Measurements from ENCODE around the gene ASGR2. TPM values are rescaled to one million over a fixed set of nuclear protein-coding genes. Genes with fewer than 3 reads are reported as not detected.
A peak's percentile ranks its signal among the peaks of the same experiment; 100 is the strongest.

ASGR2 gene
- total RNA-seq, 1 donor from 2014 or later = not detected

DNA sequence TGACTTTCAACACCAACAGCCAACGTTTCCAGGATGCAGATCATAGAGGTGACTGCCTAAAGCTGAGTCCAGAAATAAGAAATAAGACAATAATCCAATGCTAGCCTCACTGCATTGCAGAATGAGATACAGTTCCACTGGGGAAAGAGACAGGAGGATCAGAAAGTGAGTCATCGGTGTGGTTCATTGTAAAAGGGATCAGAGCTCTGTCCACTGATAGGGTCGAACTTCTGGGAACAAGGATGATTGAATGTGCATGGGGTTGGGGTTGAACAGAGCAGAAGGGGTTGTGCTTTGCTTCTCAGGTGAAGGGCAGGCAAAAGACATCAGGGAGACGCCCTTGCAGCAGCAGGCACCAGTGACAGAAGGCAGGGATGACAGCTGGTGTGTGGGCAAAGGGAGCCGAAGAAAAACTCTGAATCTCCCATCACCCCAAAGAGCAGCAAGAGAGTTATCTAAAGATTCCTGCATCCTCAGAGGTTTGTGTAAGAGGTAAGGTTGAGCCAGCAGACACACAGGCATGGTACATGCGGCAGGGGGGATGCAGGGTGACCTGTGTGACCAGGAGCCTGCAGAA lies 51.0 kb downstream of the ASGR2 start:
- no peak for DNase-seq (ENCODE audit: low read depth, low spot score)
- Mint-ChIP-seq H3K36me3 (ENCODE audit: low read depth) (peaks cover 3% of the 10 kb centered on the region), H3K4me3 (no peak overlapping the region), H3K27me3 (ENCODE audit: low read depth) (no peaks in the 10 kb centered on the region), H3K4me1 (peaks cover 17% of the 10 kb centered on the region), H3K9me3 (peaks cover 7% of the 10 kb centered on the region), H3K27ac (ENCODE audit: unreplicated experiment) (peak overlapping the region; percentile 73)
- TF ChIP-seq, protein P1, sequence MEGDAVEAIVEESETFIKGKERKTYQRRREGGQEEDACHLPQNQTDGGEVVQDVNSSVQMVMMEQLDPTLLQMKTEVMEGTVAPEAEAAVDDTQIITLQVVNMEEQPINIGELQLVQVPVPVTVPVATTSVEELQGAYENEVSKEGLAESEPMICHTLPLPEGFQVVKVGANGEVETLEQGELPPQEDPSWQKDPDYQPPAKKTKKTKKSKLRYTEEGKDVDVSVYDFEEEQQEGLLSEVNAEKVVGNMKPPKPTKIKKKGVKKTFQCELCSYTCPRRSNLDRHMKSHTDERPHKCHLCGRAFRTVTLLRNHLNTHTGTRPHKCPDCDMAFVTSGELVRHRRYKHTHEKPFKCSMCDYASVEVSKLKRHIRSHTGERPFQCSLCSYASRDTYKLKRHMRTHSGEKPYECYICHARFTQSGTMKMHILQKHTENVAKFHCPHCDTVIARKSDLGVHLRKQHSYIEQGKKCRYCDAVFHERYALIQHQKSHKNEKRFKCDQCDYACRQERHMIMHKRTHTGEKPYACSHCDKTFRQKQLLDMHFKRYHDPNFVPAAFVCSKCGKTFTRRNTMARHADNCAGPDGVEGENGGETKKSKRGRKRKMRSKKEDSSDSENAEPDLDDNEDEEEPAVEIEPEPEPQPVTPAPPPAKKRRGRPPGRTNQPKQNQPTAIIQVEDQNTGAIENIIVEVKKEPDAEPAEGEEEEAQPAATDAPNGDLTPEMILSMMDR (conservative IDR thresholded peaks at IDR 0.05) = no peak

DNA sequence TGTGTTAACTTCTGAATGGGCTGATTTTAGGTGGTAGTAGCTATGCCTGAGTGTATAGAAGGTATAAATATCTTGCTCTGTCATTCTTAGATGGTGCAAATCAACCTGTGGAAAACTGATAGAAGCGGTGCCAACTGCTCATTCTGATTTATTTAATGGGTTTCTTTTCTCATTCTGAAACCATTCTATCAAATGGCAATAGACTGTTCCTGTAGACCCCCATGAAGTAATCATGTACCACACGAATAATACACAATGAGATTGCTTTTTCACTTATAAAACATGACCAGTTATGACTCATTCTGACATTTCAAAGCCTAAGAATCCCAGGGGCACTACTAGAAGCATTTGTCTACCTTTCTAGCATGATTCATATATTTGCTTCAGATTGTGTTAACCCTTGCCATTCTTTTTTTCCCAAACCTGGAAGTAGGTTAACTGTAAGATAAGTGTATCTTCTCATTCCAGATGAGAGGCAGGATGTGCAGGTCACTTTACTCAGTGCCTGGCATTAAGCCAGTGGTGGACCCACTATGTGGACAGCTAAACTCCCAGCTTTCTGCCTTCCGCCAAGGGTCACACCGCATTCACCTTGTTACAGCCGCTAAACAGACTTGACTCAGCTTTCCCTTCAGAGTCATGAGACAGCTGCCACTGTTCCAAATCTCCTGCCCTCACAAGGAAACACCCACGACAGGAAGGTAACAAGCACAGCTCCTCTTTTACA lies 54.3 kb downstream of the ASGR2 start:
- peaks cover 17% of the 10 kb centered on the region for H3K4me1 Mint-ChIP-seq
- no peak overlapping the region for H3K27ac Mint-ChIP-seq (ENCODE audit: unreplicated experiment)
- no peak for DNase-seq (ENCODE audit: low read depth, low spot score)
- H3K27me3 Mint-ChIP-seq (ENCODE audit: low read depth) = no peaks in the 10 kb centered on the region
- H3K9me3 Mint-ChIP-seq = no peaks in the 10 kb centered on the region
- no peaks in the 10 kb centered on the region for H3K36me3 Mint-ChIP-seq (ENCODE audit: low read depth)
- TF ChIP-seq, protein P1 (conservative IDR thresholded peaks at IDR 0.05) = no peak
- no peak overlapping the region for H3K4me3 Mint-ChIP-seq

DNA sequence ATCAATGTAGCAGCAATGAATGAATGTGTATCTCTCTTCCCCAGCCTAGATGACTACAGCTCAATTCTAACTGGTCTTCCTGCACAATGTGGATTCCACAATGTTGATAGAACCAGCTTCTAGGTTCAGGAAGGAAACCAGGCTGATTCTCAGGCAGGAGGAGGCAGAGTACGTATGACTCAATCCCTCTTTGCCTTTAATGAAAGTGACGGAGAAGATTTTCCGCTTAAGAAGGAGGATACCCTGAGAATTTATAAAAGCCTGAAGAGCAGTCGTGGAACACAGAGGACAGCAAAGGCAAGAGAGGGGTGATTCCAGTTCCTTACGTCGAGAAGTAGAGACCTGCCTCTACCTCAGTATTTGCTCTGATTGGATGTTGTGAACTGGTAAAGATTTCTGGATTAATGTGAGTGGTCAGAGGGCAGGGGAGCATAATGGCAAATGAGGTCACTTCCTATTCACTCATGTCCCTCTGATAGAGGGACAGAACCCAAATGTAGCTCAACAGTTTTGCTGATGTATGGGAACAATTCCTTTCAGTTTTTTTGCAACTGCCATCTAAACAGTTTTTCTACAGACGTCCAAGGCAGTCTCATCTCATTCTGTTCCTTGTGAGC lies 55.7 kb downstream of the ASGR2 start:
- peaks cover 3% of the 10 kb centered on the region for H3K27me3 Mint-ChIP-seq (ENCODE audit: low read depth)
- no peak overlapping the region for H3K4me3 Mint-ChIP-seq
- H3K4me1 Mint-ChIP-seq = peaks cover 13% of the 10 kb centered on the region
- TF ChIP-seq, protein P1 (conservative IDR thresholded peaks at IDR 0.05) = no peak
- no peak for DNase-seq (ENCODE audit: low read depth, low spot score)
- H3K36me3 Mint-ChIP-seq (ENCODE audit: low read depth) = no peaks in the 10 kb centered on the region
- H3K9me3 Mint-ChIP-seq = no peaks in the 10 kb centered on the region
- no peak overlapping the region for H3K27ac Mint-ChIP-seq (ENCODE audit: unreplicated experiment)

DNA sequence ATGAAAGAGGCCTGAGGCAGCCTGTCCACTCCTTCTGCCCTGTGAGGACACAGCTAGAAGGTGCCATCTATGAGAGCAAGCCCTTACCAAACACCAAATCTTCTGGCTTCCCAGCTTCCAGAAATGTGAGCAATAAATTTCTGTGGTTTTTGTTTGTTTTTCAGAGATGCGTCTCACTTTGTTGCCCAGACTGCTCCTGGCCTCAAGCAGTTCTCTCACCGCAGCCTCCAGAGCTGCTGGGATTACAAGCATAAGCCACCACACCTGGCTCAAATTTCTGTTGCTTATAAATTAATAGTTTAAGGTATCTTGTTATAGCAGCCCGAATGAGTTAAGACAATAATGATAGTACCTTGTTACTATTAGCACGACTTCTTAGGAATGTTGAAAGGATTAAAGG lies 58.2 kb downstream of the ASGR2 start:
- Mint-ChIP-seq H3K4me3 (no peak overlapping the region), H3K9me3 (no peaks in the 10 kb centered on the region), H3K36me3 (ENCODE audit: low read depth) (no peaks in the 10 kb centered on the region), H3K27me3 (ENCODE audit: low read depth) (peaks cover 8% of the 10 kb centered on the region), H3K4me1 (peaks cover 4% of the 10 kb centered on the region), H3K27ac (ENCODE audit: unreplicated experiment) (no peak overlapping the region)
- no peak for DNase-seq (ENCODE audit: low read depth, low spot score)
- TF ChIP-seq, protein P1 (conservative IDR thresholded peaks at IDR 0.05) = no peak

Other genes starting within 250 kb of the ASGR2 start
- gene ALOX12, start 118.8 kb downstream of the ASGR2 start, total RNA-seq = 0.16 TPM in 1 of 2 replicates, not detected in the other
- 143 and 157 TPM in 2 replicates for gene RNASEK, start 102.2 kb downstream of the ASGR2 start, total RNA-seq
- 0.41 and 0.42 TPM in 2 replicates for gene BCL6B, start 91.8 kb downstream of the ASGR2 start, total RNA-seq
- gene SLC16A13, start 78.8 kb downstream of the ASGR2 start, total RNA-seq = 11.1 and 12.2 TPM in 2 replicates
- gene SLC16A11, start 70.7 kb downstream of the ASGR2 start, total RNA-seq = not detected in 2 replicates
- not detected in 2 replicates for gene CLEC10A, start 34.6 kb downstream of the ASGR2 start, total RNA-seq
- gene ASGR1, start 64.5 kb upstream of the ASGR2 start, total RNA-seq = 9.6 and 11.2 TPM in 2 replicates
- gene DLG4, start 105.0 kb upstream of the ASGR2 start, total RNA-seq = 49.4 and 51.4 TPM in 2 replicates
- gene ACADVL, start 105.1 kb upstream of the ASGR2 start, total RNA-seq = 215 and 220 TPM in 2 replicates
- gene DVL2, start 119.7 kb upstream of the ASGR2 start, total RNA-seq = 130 and 140 TPM in 2 replicates
- 72.7 and 75.2 TPM in 2 replicates for gene PHF23, start 124.6 kb upstream of the ASGR2 start, total RNA-seq
- 470 and 479 TPM in 2 replicates for gene GABARAP, start 127.6 kb upstream of the ASGR2 start, total RNA-seq
- 179 and 182 TPM in 2 replicates for gene CTDNEP1, start 136.9 kb upstream of the ASGR2 start, total RNA-seq
- gene ELP5, start 137.4 kb upstream of the ASGR2 start, total RNA-seq = 74.4 and 77.4 TPM in 2 replicates
- not detected in 2 replicates for gene CLDN7, start 147.7 kb upstream of the ASGR2 start, total RNA-seq
- gene SLC2A4, start 166.9 kb upstream of the ASGR2 start, total RNA-seq = 5.8 and 6.1 TPM in 2 replicates
- 0.54 and 0.96 TPM in 2 replicates for gene YBX2, start 179.8 kb upstream of the ASGR2 start, total RNA-seq
- gene EIF5A, start 192.8 kb upstream of the ASGR2 start, total RNA-seq = 725 and 743 TPM in 2 replicates
- gene GPS2, start 200.5 kb upstream of the ASGR2 start, total RNA-seq = 84.2 and 89.9 TPM in 2 replicates
- gene NEURL4, start 214.5 kb upstream of the ASGR2 start, total RNA-seq = 65.6 and 69.5 TPM in 2 replicates
- gene ACAP1, start 221.7 kb upstream of the ASGR2 start, total RNA-seq = 1.2 and 1.3 TPM in 2 replicates
- gene KCTD11, start 237.3 kb upstream of the ASGR2 start, total RNA-seq = 7.9 and 8.0 TPM in 2 replicates
- gene TMEM95, start 240.3 kb upstream of the ASGR2 start, total RNA-seq = not detected in 2 replicates

Measured in neural crest cell (in vitro differentiated cells).